HCT116 (cell line): Measurements from ENCODE around the gene RAB27A. TPM values are rescaled to one million over a fixed set of nuclear protein-coding genes. Genes with fewer than 3 reads are reported as not detected.

Experiments
- ATAC-seq: fragments of 200-7000 bp; cut with Tn5 transposase; 2 replicates; pipeline ENCODE4 v1.9.1; 2020; ENCODE audit warnings: mild to moderate bottlenecking, moderate library complexity
- BruUV-seq: library from RNA; stranded (reverse); fragments of 400-500 nt; replicated peaks from 2 replicates; lab custom pipeline; 2021; lab: Mats Ljungman, UMichigan
- CTCF ChIA-PET: fragments of 300-600 bp; sonication (Branson Sonifier 250); formaldehyde crosslinking; loops from one replicate; lab custom pipeline; 2021; ENCODE audit warnings: antibody characterized with exemption; lab: Charles Lee
- POLR2A ChIA-PET: fragments of 300-600, 350-600 bp; sonication (Branson Sonifier 250); formaldehyde crosslinking; loops from one replicate; lab custom pipeline; 2021; ENCODE audit warnings: antibody characterized with exemption; lab: Charles Lee
- RAD21 ChIA-PET, 2 experiments: fragments of 300-600 bp; sonication (Branson Sonifier 250); formaldehyde crosslinking; loops; one replicate each; lab custom pipeline; 2023; ENCODE audit warnings: low total read pairs in 2 of 2; ENCODE audit not compliant: uncharacterized antibody in 2 of 2, unreplicated experiment in 2 of 2, low non-redundant PET in 1 of 2; lab: Charles Lee
- DNase-seq: peaks from one replicate; pipeline ENCODE4 v3.0.0-alpha.2; 2010; ENCODE audit warnings: low read depth, low spot score
- H2AFZ ChIP-seq: fragments of 200-600 bp; shearing (Covaris generic), sonication (generic); 2 replicates; pipeline ENCODE4 v1.6.1; 2017; ENCODE audit warnings: low read depth, mixed run types, mixed read lengths, antibody characterized with exemption, low read length; ENCODE audit not compliant: poor library complexity, severe bottlenecking
- H3K27ac ChIP-seq: 2 replicates; pipeline ENCODE4 v1.5.1; 2012; ENCODE audit warnings: low read depth, low read length
- H3K27me3 ChIP-seq: fragments of 200-600 bp; sonication (generic); 2 replicates; pipeline ENCODE4 v1.6.1; 2016; ENCODE audit warnings: mixed run types, low read length, mixed read lengths; ENCODE audit not compliant: insufficient read depth
- H3K36me3 ChIP-seq, 2 experiments: fragments of 200-500 bp in 1 of 2; fragments of 200-600 bp in 1 of 2; sonication (Bioruptor generic) in 1 of 2; sonication (generic) in 1 of 2; 2 replicates each; pipeline versions ENCODE4 v1.5.1 to v1.6.1; 2014 to 2016; ENCODE audit warnings: low read length in 2 of 2, inconsistent platforms in 1 of 2, mixed read lengths in 1 of 2, mixed run types in 1 of 2; ENCODE audit not compliant: insufficient read depth in 2 of 2, control insufficient read depth in 1 of 2
- H3K4me1 ChIP-seq, 2 experiments: fragments of 200-600 bp in 1 of 2; sonication (generic) in 1 of 2; 2 replicates each; pipeline versions ENCODE4 v1.5.1 to v1.6.1; 2012 to 2017; ENCODE audit warnings: low read length in 2 of 2, inconsistent platforms in 1 of 2, mild to moderate bottlenecking in 1 of 2, mixed read lengths in 1 of 2, mixed run types in 1 of 2, moderate library complexity in 1 of 2; ENCODE audit not compliant: insufficient read depth in 2 of 2, control insufficient read depth in 1 of 2
- H3K4me2 ChIP-seq: fragments of 200-600 bp; sonication (generic); 2 replicates; pipeline ENCODE4 v1.6.1; 2017; ENCODE audit warnings: mixed run types, low read length, mixed read lengths
- H3K4me3 ChIP-seq, 2 experiments: fragments of 200-600 bp in 1 of 2; sonication (generic) in 1 of 2; replicated peaks in 1 of 2; 2 replicates each; pipeline ENCODE4 v1.5.1; 2011 to 2016; ENCODE audit warnings: low read length in 2 of 2, control low read depth in 1 of 2, low read depth in 1 of 2, mild to moderate bottlenecking in 1 of 2, mixed read lengths in 1 of 2, mixed run types in 1 of 2
- H3K79me2 ChIP-seq: fragments of 200-600 bp; sonication (generic); 2 replicates; pipeline ENCODE4 v1.6.1; 2017; ENCODE audit warnings: mild to moderate bottlenecking, mixed run types, low read length, moderate library complexity, mixed read lengths; ENCODE audit not compliant: insufficient read depth
- H3K9ac ChIP-seq: fragments of 200-600 bp; sonication (generic); 2 replicates; pipeline ENCODE4 v1.6.1; 2016; ENCODE audit warnings: low read length, mixed read lengths
- H3K9me2 ChIP-seq: fragments of 200-600 bp; sonication (generic), shearing (Covaris generic); 2 replicates; pipeline ENCODE4 v1.6.1; 2017; ENCODE audit warnings: mixed run types, mild to moderate bottlenecking, moderate library complexity; ENCODE audit not compliant: insufficient read depth
- H3K9me3 ChIP-seq, 2 experiments: fragments of 200-500 bp in 1 of 2; fragments of 200-600 bp in 1 of 2; sonication (Bioruptor generic) in 1 of 2; sonication (generic) in 1 of 2; 2 replicates each; pipeline ENCODE4 v1.6.1; 2014 to 2017; ENCODE audit warnings: low read length in 2 of 2, mixed read lengths in 2 of 2, inconsistent platforms in 1 of 2, low read depth in 1 of 2, mild to moderate bottlenecking in 1 of 2, mixed run types in 1 of 2, moderate library complexity in 1 of 2; ENCODE audit not compliant: control insufficient read depth in 1 of 2, insufficient read depth in 1 of 2
- H4K20me1 ChIP-seq: fragments of 200-600 bp; sonication (generic), shearing (Covaris generic); 2 replicates; pipeline ENCODE4 v1.6.1; 2017; ENCODE audit warnings: mixed run types, mild to moderate bottlenecking, moderate library complexity; ENCODE audit not compliant: insufficient read depth
- ATF3 ChIP-seq: IDR thresholded peaks from 2 replicates; pipeline ENCODE4 v1.6.1; 2012
- CBX3 ChIP-seq: IDR thresholded peaks from 2 replicates; pipeline ENCODE4 v1.6.1; 2012; ENCODE audit warnings: low read depth
- CTCF ChIP-seq, 3 experiments: fragments of 200-600 bp in 1 of 3; sonication (generic) in 1 of 3; IDR thresholded peaks in 2 of 3; conservative IDR thresholded peaks in 1 of 3; 2 replicates each; pipeline ENCODE4 v1.5.1; 2012 to 2017; ENCODE audit warnings: low read depth in 2 of 3, low read length in 2 of 3, antibody characterized with exemption in 1 of 3, borderline replicate concordance in 1 of 3, control low read depth in 1 of 3, mild to moderate bottlenecking in 1 of 3, mixed read lengths in 1 of 3, mixed run types in 1 of 3, moderate library complexity in 1 of 3; ENCODE audit not compliant: insufficient read depth in 1 of 3
- ELF1 ChIP-seq: IDR thresholded peaks from 2 replicates; pipeline ENCODE4 v1.6.1; 2012; ENCODE audit warnings: low read depth, borderline replicate concordance
- EZH2 ChIP-seq: fragments of 200-600 bp; sonication (generic); IDR thresholded peaks from 2 replicates; pipeline ENCODE4 v1.6.1; 2017; ENCODE audit warnings: antibody characterized with exemption, mixed run types
- EZH2phosphoT487 ChIP-seq: fragments of 200-600 bp; IDR thresholded peaks from 2 replicates; pipeline ENCODE4 v1.6.1; 2018; ENCODE audit warnings: antibody characterized with exemption, borderline replicate concordance
- POLR2A ChIP-seq: IDR thresholded peaks from 2 replicates; pipeline ENCODE4 v1.7.0; 2011; ENCODE audit warnings: borderline replicate concordance; ENCODE audit not compliant: insufficient read depth, insufficient read length; ENCODE audit errors: extremely low read depth
- POLR2AphosphoS5 ChIP-seq: IDR thresholded peaks from 2 replicates; pipeline ENCODE4 v1.6.1; 2011; ENCODE audit warnings: mild to moderate bottlenecking, low read depth, low read length, moderate library complexity
- RAD21 ChIP-seq: IDR thresholded peaks from 2 replicates; pipeline ENCODE4 v1.6.1; 2012; ENCODE audit warnings: low read depth, mild to moderate bottlenecking
- REST ChIP-seq: IDR thresholded peaks from 2 replicates; pipeline ENCODE4 v1.6.1; 2012; ENCODE audit warnings: low read depth
- SIN3A ChIP-seq: IDR thresholded peaks from 2 replicates; pipeline ENCODE4 v1.6.1; 2012; ENCODE audit warnings: low read depth
- SP1 ChIP-seq: IDR thresholded peaks from 2 replicates; pipeline ENCODE4 v1.6.1; 2012; ENCODE audit warnings: low read depth
- SRF ChIP-seq: IDR thresholded peaks from 2 replicates; pipeline ENCODE4 v1.6.1; 2012; ENCODE audit warnings: low read depth
- TCF7L2 ChIP-seq: IDR thresholded peaks from 2 replicates; pipeline ENCODE4 v1.7.0; 2011; ENCODE audit warnings: borderline replicate concordance, inconsistent platforms; ENCODE audit not compliant: insufficient read depth, insufficient read length; ENCODE audit errors: extremely low read depth
- YY1 ChIP-seq: IDR thresholded peaks from 2 replicates; pipeline ENCODE4 v1.6.1; 2011; ENCODE audit warnings: low read length, low read depth, moderate library complexity, mild to moderate bottlenecking; ENCODE audit not compliant: insufficient replicate concordance; ENCODE audit errors: extremely low read depth
- ZBTB33 ChIP-seq: IDR thresholded peaks from 2 replicates; pipeline ENCODE4 v1.6.1; 2011; ENCODE audit warnings: mild to moderate bottlenecking, low read length, moderate library complexity; ENCODE audit not compliant: insufficient replicate concordance; ENCODE audit errors: extremely low read depth
- ZFX ChIP-seq: fragments of 450-650 bp; IDR thresholded peaks from 2 replicates; pipeline ENCODE4 v1.6.1; 2017
- ZNF274 ChIP-seq: fragments of 200-500 bp; sonication (Bioruptor generic); IDR thresholded peaks from 2 replicates; pipeline ENCODE4 v1.6.1; 2014; ENCODE audit warnings: mild to moderate bottlenecking, low read depth, low read length, inconsistent platforms
- intact Hi-C: fragments of 100-400 bp; cut with micrococcal nuclease; formaldehyde crosslinking; loops from 2 replicates; pipeline ENCODE4 v1.10.0; 2022
- total RNA-seq: library from RNA; stranded (reverse); gene quantifications from one replicate; pipeline ENCODE4 v1.2.1, GENCODE V29; 2021; ENCODE audit not compliant: unreplicated experiment

RAB27A gene
- total RNA-seq, 1 experiment from 2014 or later = 8.8 TPM

GRCh38 chr15:55276324-55276723 lies 13.3 kb downstream of the RAB27A start:
- ATAC-seq = no peak
- Histone ChIP-seq H3K9ac (no peak overlapping the region), H3K9me3 (no peaks in the 10 kb centered on the region), H3K79me2 (no peaks in the 10 kb centered on the region), H3K9me2 (no peaks in the 10 kb centered on the region), H3K27me3 (no peaks in the 10 kb centered on the region), H3K4me1 (peaks cover 11 to 14% of the 10 kb centered on the region in 2 experiments), H3K36me3 (no peaks in the 10 kb centered on the region), H3K4me2 (no peak overlapping the region), H3K4me3 (no peak overlapping the region), H4K20me1 (no peaks in the 10 kb centered on the region), H2AFZ (no peak overlapping the region), H3K27ac (no peak overlapping the region)
- RAD21 ChIA-PET = interaction anchor here in 1 of 2 experiments (0.7 kb wide), 1 partner anchor 60 kb away, joined by 4 read pairs; no protein-coding TSS in a partner anchor
- POLR2A ChIA-PET = no interaction called here
- no peak for DNase-seq
- CTCF ChIA-PET = interaction anchor here (0.5 kb wide), 1 partner anchor 59 kb away, joined by 3 read pairs; no protein-coding TSS in a partner anchor
- no TSS peak for BruUV-seq
- no peak for TF ChIP-seq SIN3A
- no peak for TF ChIP-seq ZFX
- TF ChIP-seq ATF3 = no peak
- no peak for TF ChIP-seq POLR2AphosphoS5
- no peak for TF ChIP-seq CTCF (IDR thresholded peaks at IDR 0.05 in 2 of 3, conservative IDR thresholded peaks at IDR 0.05 in 1 of 3; ENCODE audit: borderline replicate concordance in 1 of 3, insufficient read depth in 1 of 3, low read depth in 2 of 3, low read length in 2 of 3)
- no peak for TF ChIP-seq EZH2
- TF ChIP-seq EZH2phosphoT487 = no peak
- TF ChIP-seq ZBTB33 = no peak
- no peak for TF ChIP-seq POLR2A
- no peak for TF ChIP-seq CBX3
- no peak for TF ChIP-seq TCF7L2
- no peak for TF ChIP-seq ELF1
- TF ChIP-seq REST = no peak
- no peak for TF ChIP-seq ZNF274
- TF ChIP-seq RAD21 = no peak
- TF ChIP-seq YY1 = no peak
- no peak for TF ChIP-seq SP1
- no peak for TF ChIP-seq SRF
- intact Hi-C loops = no loop called here
